GM12872 (cell line): ENCODE measurements around the gene RNF212.

Experiments used
- TF ChIP-seq, protein P1 (sequence below): IDR thresholded peaks from 3 replicates; pipeline ENCODE4 v1.5.1; 2011; ENCODE audit warnings: low read depth, mild to moderate bottlenecking, low read length, moderate library complexity; ENCODE audit not compliant: insufficient read depth

RNF212 gene

GRCh38 chr4:1039493-1040343 is 73.6 kb downstream of the RNF212 start:
- TF ChIP-seq, protein P1, sequence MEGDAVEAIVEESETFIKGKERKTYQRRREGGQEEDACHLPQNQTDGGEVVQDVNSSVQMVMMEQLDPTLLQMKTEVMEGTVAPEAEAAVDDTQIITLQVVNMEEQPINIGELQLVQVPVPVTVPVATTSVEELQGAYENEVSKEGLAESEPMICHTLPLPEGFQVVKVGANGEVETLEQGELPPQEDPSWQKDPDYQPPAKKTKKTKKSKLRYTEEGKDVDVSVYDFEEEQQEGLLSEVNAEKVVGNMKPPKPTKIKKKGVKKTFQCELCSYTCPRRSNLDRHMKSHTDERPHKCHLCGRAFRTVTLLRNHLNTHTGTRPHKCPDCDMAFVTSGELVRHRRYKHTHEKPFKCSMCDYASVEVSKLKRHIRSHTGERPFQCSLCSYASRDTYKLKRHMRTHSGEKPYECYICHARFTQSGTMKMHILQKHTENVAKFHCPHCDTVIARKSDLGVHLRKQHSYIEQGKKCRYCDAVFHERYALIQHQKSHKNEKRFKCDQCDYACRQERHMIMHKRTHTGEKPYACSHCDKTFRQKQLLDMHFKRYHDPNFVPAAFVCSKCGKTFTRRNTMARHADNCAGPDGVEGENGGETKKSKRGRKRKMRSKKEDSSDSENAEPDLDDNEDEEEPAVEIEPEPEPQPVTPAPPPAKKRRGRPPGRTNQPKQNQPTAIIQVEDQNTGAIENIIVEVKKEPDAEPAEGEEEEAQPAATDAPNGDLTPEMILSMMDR, result no peak

- TF ChIP-seq, protein P1, result no peak
Observed at GRCh38 chr4:1038948-1039492, 74.3 kb downstream of the RNF212 start.

GRCh38 chr4:1036976-1037810 is 76.2 kb downstream of the RNF212 start:
- TF ChIP-seq, protein P1, result no peak

GRCh38 chr4:1036095-1036494 is 77.3 kb downstream of the RNF212 start:
- TF ChIP-seq, protein P1, result no peak

DNA sequence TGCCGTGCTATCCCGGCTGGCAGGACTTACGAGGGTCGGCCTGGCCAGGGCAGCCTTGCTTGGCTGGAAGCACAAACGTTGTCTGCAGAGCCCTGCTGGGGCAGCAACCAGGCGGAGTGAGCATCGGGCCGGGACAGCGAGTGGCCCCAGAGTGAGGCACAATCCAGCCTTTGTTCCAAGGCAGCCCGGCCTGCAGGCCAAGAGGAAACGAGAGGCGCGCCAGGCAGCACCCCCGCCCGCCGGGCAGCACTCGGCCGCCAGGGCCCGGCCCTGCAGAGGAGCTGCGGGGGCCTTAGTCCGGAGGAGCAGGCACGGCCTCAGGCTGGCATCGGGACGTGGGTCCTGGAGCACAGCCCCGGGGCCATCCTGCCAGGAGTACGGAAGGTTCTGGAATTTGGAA is 77.9 kb downstream of the RNF212 start:
- TF ChIP-seq, protein P1, result no peak

DNA sequence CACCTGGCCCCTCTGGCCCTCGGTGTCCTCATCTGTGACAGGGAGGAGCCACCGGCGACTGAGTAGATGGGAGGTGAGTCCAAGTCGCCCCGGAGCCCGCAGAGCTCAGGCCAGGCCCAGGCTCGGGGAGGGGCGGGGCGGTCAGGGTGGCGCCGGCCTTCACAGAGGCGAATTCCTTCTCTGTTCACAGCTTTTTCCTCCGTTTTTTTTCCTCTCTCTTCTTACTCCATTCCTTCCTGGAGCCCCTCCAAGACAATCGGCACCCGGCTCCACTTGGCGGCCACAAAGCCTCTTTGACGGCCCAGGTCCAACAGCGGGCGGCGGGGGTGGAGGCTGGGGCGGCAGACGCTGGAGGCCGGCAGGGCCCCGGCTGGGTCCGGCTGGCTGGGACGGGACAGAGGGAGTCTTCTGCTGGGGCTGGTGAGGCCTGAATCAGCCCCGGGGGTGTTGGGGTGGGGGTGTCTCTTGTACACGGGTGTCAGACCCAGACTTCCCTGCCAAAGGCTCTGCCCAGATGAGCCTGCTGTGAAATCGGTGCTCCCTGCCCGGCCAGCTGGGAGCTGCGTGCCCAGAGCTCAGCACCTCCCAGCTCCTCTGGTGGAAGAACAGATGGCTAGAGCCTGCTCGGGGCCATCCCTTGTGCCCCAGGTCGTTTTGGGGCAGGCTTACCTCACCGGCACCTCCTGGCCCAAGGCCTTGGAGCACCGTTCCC is 79.4 kb downstream of the RNF212 start:
- TF ChIP-seq, protein P1, result no peak

GRCh38 chr4:1032861-1033260 is 80.5 kb downstream of the RNF212 start:
- TF ChIP-seq, protein P1, result no peak
